GDM1 (cell line): ENCODE measurements around the gene FLYWCH1.

Source experiments
- DNase-seq: peaks from one replicate; lab custom pipeline; 2025; lab: John Stamatoyannopoulos, UW

The FLYWCH1 gene

GRCh38 chr16:2969545-2970521, 58.1 kb downstream of the FLYWCH1 start:
- DNase-seq = peak; percentile 71

- DNase-seq = no peak
Measured at GRCh38 chr16:2970563-2970962, 58.8 kb downstream of the FLYWCH1 start.

GRCh38 chr16:2971134-2971984, 59.6 kb downstream of the FLYWCH1 start:
- DNase-seq = no peak

- DNase-seq = no peak
Measured at GRCh38 chr16:2971985-2972784, 60.5 kb downstream of the FLYWCH1 start.

GRCh38 chr16:2973093-2973492, 61.4 kb downstream of the FLYWCH1 start:
- DNase-seq = no peak

GRCh38 chr16:2973605-2974318, 62.0 kb downstream of the FLYWCH1 start:
- DNase-seq = no peak

GRCh38 chr16:2974319-2975056, 62.8 kb downstream of the FLYWCH1 start:
- no peak for DNase-seq

GRCh38 chr16:2975161-2975795, 63.5 kb downstream of the FLYWCH1 start:
- no peak for DNase-seq

- DNase-seq = no peak
Measured at GRCh38 chr16:2976201-2976600, 64.5 kb downstream of the FLYWCH1 start.

GRCh38 chr16:2976673-2977072, 64.9 kb downstream of the FLYWCH1 start:
- no peak for DNase-seq

GRCh38 chr16:2977440-2977839, 65.7 kb downstream of the FLYWCH1 start:
- no peak for DNase-seq

GRCh38 chr16:2979669-2980226, 68.0 kb downstream of the FLYWCH1 start:
- no peak for DNase-seq

GRCh38 chr16:2980227-2981176, 68.8 kb downstream of the FLYWCH1 start, which contains the start of gene PKMYT1:
Gene PKMYT1 (minus strand): TSS chr16:2980446. CDS start chr16:2979657, 789 bp downstream.
- DNase-seq = peak; percentile 87

- DNase-seq = no peak
Measured at GRCh38 chr16:2981177-2981898, 69.6 kb downstream of the FLYWCH1 start.

- DNase-seq = no peak
Measured at GRCh38 chr16:2981899-2982250, 70.1 kb downstream of the FLYWCH1 start.

- no peak for DNase-seq
Measured at GRCh38 chr16:2982402-2982801, 70.7 kb downstream of the FLYWCH1 start.

- peak; percentile 68 for DNase-seq
Measured at GRCh38 chr16:2983706-2984136, 72.0 kb downstream of the FLYWCH1 start.

- DNase-seq = no peak
Measured at GRCh38 chr16:2985462-2985861, 73.7 kb downstream of the FLYWCH1 start.
